HG02678 (cell line): ENCODE data around the gene ALDH4A1.

Experiments
- ATAC-seq: cut with Tn5 transposase; IDR thresholded peaks from one replicate; pipeline ENCODE4 v1.9.1; 2021; ENCODE audit warnings: mild to moderate bottlenecking, moderate library complexity; ENCODE audit not compliant: unreplicated experiment

Gene ALDH4A1

GRCh38 chr1:18902523-18903290 lies at the start of gene ALDH4A1:
Gene ALDH4A1 (minus strand): TSS chr1:18902555. CDS start chr1:18902523, 32 bp downstream.
- peak; percentile 97 for ATAC-seq

GRCh38 chr1:18951818-18952391 lies 49.5 kb upstream of the ALDH4A1 start:
- ATAC-seq = peak; percentile 32

- ATAC-seq = no peak
Measured at GRCh38 chr1:18951416-18951815, 49.1 kb upstream of the ALDH4A1 start.

GRCh38 chr1:18950401-18951026 lies 48.2 kb upstream of the ALDH4A1 start:
- ATAC-seq = no peak

DNA sequence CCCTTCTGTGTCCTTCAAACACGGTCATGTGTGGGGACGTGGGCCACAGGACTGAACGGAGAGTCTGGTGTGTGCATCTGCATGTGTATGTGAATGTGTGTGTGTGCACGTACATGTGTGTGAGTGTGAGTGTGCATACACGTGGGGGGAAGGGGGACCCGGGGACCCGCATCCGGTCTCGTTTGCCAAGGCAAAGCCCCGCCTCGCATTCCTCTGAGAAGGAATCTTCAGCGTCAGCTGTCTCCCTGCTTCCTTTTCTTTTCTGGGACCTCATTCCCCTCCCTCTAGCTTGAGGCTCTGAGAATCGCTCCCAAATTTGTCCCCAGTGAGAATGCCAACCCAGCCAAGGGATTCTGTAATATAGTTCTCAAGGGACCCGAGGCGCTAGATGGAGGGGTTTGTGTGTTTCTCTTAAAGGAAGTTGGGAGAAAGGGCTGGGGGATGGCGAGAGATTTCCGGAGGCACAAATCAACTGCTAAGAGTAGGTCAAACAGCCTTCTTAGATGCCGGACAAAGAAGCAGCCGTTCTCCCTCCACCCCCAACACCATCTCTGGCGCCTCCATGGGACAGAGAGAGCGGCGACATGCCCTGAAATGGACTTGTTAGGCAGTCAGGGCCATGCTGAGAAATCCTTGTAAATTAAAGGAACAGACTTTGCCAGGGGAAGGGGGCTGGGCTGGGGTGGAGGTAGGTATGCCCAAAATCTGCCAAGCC lies 47.5 kb upstream of the ALDH4A1 start:
- ATAC-seq = no peak

- no peak for ATAC-seq
Measured at GRCh38 chr1:18948913-18949685, 46.7 kb upstream of the ALDH4A1 start.

DNA sequence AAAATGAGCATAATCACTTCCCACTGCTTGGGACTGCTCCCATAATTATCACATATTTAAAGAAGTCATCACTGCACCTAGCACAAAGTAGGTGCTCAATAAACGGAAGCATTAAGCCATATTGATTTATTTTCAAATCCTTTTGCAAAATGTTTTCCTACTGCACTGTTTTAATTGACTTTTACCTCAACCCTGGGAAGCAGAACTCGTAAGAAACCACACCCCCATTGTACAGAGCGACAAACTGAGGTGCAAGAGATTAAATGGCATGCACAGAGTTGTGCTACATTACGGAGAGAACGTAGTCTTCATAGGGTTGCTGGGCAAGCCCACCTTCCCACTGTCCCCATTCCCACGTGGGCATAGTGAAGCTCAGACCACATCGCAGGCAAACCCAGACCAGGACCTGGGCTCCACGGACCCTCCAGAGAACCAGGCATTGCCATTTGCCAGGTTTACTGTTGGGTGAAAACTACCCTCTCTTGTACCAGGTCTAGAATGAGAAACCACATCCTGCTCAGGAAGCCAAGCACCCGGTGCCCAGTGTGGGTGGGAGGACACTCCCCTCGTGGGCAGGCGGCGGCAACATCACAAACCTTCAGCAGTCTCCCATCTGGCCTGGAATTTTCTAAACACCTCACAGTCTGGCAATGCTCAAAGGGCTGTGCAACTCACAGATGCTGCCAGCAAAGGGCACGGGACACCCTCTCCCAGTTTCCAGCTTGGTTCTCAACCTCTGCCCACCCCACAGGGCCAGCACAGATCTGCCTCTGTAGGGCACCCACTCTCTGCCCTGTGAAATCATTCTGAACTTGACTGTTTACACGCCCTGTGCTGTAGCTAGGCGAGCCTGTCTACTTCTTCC lies 45.9 kb upstream of the ALDH4A1 start:
- no peak for ATAC-seq

GRCh38 chr1:18947570-18947969 lies 45.2 kb upstream of the ALDH4A1 start:
- ATAC-seq = no peak

GRCh38 chr1:18946550-18947381 lies 44.4 kb upstream of the ALDH4A1 start:
- no peak for ATAC-seq

DNA sequence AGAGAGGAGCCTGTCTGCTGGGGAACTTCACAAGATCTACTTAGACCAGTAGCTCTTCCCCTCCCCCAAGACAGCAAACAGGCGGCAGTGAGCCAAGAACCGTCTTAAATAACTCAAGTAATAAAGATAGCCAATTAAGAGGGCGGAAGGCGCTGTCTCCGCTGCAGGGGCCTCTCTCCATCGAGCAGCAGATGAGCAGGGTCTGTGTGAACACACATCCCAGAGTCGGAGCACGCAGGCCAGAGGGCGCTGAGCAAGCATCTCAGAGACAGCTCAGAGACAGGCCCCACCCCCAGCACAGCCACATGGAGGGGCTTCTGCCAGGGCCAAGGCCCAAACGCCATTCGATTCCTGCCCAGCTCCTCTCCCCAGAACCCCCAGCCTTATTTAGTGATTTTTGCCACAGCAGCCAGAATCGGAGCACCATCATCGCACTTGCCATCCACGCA lies 43.1 kb upstream of the ALDH4A1 start:
- ATAC-seq = no peak

DNA sequence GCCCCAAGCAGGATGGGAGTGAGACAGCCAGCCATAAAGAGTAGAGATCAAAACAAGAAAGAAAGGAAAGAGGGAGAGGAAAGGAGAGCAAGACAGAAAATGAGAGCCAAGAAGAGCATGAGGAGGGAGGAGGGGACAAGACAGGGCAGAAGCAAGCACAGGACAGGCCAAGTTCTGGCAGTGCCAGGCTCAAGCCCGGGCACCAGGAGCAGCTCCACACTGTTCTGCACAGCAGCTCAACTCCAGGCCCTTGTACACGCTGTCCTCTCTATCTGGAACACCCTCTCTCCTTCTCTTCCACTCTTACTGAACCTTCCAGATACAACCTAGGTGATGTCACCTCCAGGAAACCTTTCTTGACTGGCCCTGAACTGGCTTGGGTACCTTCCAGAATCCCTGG lies 42.5 kb upstream of the ALDH4A1 start:
- ATAC-seq = no peak

DNA sequence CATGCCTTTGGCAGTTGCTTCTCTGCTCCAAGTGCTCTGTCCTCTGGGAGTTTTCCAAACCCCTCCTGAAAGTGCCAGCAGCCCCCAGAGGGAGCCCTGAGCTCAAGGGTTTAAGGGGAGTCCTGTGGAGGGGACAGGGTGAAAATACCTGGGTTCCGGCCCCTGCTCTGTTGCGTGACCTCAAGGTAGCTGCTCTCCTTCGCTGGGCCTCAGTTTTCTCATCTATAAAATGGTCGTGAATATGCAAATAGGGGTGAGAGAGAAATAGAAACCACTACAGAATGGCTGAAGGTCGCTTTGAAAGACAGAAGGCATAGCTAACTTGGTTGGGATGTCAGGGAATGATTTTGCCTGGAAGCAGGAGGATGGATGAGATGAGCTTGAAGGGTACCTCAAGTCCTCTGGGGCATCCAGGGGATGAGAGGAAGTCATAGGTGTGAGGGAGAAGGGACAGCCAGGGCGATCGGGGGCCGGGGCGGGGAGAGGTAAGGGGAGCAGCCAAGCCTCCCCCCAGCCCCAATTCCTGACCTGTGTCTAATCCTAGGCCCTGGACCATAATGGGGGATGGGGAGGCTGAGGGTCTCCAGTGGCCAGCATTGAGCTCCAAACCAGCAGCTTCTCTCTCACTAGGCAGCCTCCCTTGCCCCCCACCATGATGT lies 41.7 kb upstream of the ALDH4A1 start:
- no peak for ATAC-seq

GRCh38 chr1:18943162-18943561 lies 40.8 kb upstream of the ALDH4A1 start:
- no peak for ATAC-seq

GRCh38 chr1:18942340-18942739 lies 40.0 kb upstream of the ALDH4A1 start:
- ATAC-seq = no peak

DNA sequence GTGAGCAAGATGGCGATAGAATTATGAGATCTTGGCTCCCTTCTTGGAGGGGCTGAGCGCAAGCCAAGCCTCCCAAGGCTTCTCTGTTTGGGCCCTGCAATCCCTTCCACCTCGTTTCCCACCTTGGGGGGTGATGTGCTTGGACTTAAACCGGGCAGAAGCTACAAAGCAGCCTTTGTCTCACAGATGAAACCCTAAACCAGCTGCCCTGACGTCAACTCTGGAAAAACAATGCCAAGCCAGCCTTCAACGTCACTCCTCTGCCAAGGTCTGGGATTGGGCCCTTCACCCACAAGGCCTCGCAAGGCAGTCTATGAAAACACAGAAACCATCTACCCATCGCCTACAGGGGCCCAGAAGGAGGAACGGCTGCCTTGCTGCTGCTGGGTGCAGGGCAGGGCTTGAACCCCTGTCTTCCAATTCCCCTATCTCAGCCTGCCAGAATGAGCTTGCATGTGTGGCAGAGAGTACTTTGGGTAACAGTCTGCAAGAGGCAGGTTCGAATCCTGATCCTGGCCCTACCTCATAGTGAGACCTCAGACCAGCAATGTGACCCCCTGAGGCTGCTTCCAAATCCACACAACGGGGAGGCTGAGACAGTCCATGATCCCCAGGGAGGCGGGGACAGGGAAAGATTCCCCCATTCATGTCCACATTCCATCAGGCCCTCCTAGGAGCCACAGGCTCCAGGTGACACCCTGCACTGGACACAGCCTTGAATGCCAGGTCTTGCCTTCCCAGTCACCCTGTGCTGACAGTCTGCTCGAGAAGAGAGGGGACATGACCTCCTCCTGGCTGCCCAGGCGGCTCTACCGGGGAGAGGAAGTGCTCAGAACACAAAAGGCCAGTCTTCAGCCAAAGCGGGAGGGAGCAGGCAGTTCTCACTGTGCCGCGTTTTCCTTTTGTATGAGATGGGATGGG lies 39.1 kb upstream of the ALDH4A1 start:
- ATAC-seq = no peak

- ATAC-seq = no peak
Measured at GRCh38 chr1:18940303-18941020, 38.1 kb upstream of the ALDH4A1 start.
